Fibroblast of gingiva (primary cell): Measurements from ENCODE around the gene COX5A.

Source experiments
- DNase-seq: peaks from one replicate; pipeline ENCODE4 v3.0.0-alpha.2; 2011; ENCODE audit warnings: low read depth

The COX5A gene

DNA sequence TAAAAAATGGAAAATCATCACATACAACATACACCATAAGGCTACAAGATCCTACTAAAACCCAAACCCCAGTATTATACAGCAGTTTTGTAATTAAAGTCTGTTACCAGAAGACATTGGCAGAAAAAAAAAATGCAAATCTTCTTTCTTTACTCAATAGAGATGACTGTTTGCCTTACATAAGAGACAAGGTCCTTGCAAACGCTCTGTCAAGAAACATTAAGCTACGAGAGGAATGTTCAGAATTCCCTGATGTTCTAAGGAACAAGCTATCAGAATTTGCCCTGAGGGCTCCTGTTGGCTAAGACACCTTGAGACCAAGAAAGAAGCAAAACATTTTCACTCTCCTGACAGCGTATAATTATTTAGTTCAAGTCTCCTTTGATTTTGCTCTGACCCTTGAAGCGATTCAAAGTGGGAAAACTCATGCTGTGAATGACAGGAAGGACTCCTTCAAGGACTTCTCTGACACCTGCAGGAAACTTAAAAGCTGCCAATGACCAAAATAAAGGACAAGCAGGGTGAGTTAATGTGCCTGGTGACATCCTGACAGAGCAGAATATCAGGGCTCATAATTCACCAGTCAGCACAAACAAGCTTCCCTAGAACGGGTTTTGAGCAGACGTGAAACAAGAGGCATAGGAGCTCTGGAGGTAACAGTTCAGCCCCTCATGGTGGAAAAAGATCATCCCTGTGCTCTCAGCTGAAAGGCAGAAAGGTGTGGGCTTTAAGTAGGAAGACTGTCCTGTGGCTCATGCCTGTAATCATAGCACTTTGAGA lies 67.2 kb downstream of the COX5A start:
- DNase-seq, result peak; percentile 21
